ENCODE measurements around the gene CDH13. TPM values are rescaled to one million over a fixed set of nuclear protein-coding genes. Genes with fewer than 3 reads are reported as not detected.

CDH13 gene
- total RNA-seq, 2 experiments from 2014 or later = not detected

GRCh38 chr16:83224642-83225041 lies 597.9 kb downstream of the CDH13 start:
- Mint-ChIP-seq H3K4me1 (no peaks in the 10 kb centered on the region), H3K27me3 (peaks cover 5% of the 10 kb centered on the region), H3K27ac (no peak overlapping the region), H3K36me3 (ENCODE audit: low read depth) (no peaks in the 10 kb centered on the region), H3K4me3 (no peak overlapping the region), H3K9me3 (ENCODE audit: low read depth) (no peaks in the 10 kb centered on the region)
- CTCF ChIA-PET = interaction anchor here (0.6 kb wide), 1 partner anchor 469 kb away, joined by 3 read pairs; no protein-coding TSS in a partner anchor
- POLR2A ChIA-PET = no interaction called here
- ATAC-seq = no peak
- no peak for DNase-seq
- intact Hi-C loops (cut with DNase I, micrococcal nuclease) = no loop called here

- ATAC-seq (no peak), DNase-seq (no peak)
- Mint-ChIP-seq H3K4me3 (no peak overlapping the region), H3K9me3 (ENCODE audit: low read depth) (no peaks in the 10 kb centered on the region), H3K27ac (no peak overlapping the region), H3K36me3 (ENCODE audit: low read depth) (no peaks in the 10 kb centered on the region), H3K4me1 (no peaks in the 10 kb centered on the region), H3K27me3 (peaks cover 5% of the 10 kb centered on the region)
- POLR2A ChIA-PET = no interaction called here
- CTCF ChIA-PET = interaction anchor here (0.6 to 0.7 kb wide), 2 partner anchors 16 to 17 kb away, joined by 3 read pairs; no protein-coding TSS in a partner anchor
- intact Hi-C loops (cut with DNase I, micrococcal nuclease) = no loop called here
These were observed 600.6 kb downstream of the CDH13 start for GRCh38 chr16:83227336-83227735.

GRCh38 chr16:83231729-83232128 lies 605.0 kb downstream of the CDH13 start:
- no peaks in the 10 kb centered on the region for H3K36me3 Mint-ChIP-seq (ENCODE audit: low read depth)
- POLR2A ChIA-PET = no interaction called here
- no peak for DNase-seq
- peaks cover 5% of the 10 kb centered on the region for H3K27me3 Mint-ChIP-seq
- CTCF ChIA-PET = interaction anchor here (1.1 kb wide), 1 partner anchor 16 kb away, joined by 3 read pairs; no protein-coding TSS in a partner anchor
- no peak overlapping the region for H3K4me3 Mint-ChIP-seq
- H3K4me1 Mint-ChIP-seq = no peaks in the 10 kb centered on the region
- intact Hi-C loops (cut with DNase I, micrococcal nuclease) = no loop called here
- no peak for ATAC-seq
- no peaks in the 10 kb centered on the region for H3K9me3 Mint-ChIP-seq (ENCODE audit: low read depth)
- H3K27ac Mint-ChIP-seq = no peak overlapping the region

GRCh38 chr16:83233153-83233552 lies 606.4 kb downstream of the CDH13 start:
- Mint-ChIP-seq H3K27ac (no peak overlapping the region), H3K27me3 (peaks cover 4% of the 10 kb centered on the region), H3K4me1 (no peaks in the 10 kb centered on the region), H3K36me3 (ENCODE audit: low read depth) (no peaks in the 10 kb centered on the region), H3K9me3 (ENCODE audit: low read depth) (peaks cover 2% of the 10 kb centered on the region), H3K4me3 (no peak overlapping the region)
- CTCF ChIA-PET = interaction anchor here (0.6 to 0.7 kb wide), 2 partner anchors 293 to 636 kb away, joined by 3 read pairs; no protein-coding TSS in a partner anchor
- intact Hi-C loops (cut with DNase I, micrococcal nuclease) = no loop called here
- no peak for ATAC-seq
- POLR2A ChIA-PET = no interaction called here
- DNase-seq = no peak

- no peak for ATAC-seq
- H3K27me3 Mint-ChIP-seq = no peaks in the 10 kb centered on the region
These were observed 612.4 kb downstream of the CDH13 start for GRCh38 chr16:83238949-83239691.

GRCh38 chr16:83244057-83244456 lies 617.3 kb downstream of the CDH13 start:
- Mint-ChIP-seq H3K27me3 (peaks cover 5% of the 10 kb centered on the region), H3K4me3 (no peak overlapping the region), H3K36me3 (ENCODE audit: low read depth) (no peaks in the 10 kb centered on the region), H3K9me3 (ENCODE audit: low read depth) (no peaks in the 10 kb centered on the region), H3K4me1 (no peaks in the 10 kb centered on the region), H3K27ac (no peak overlapping the region)
- intact Hi-C loops (cut with DNase I, micrococcal nuclease) = no loop called here
- DNase-seq (no peak), ATAC-seq (no peak)
- CTCF ChIA-PET = no interaction called here
- POLR2A ChIA-PET = no interaction called here

More at GRCh38 chr16:83238949-83239691, 612.4 kb downstream of the CDH13 start:
- intact Hi-C loops (cut with DNase I, micrococcal nuclease) = no loop called here
- Mint-ChIP-seq H3K4me1 (no peaks in the 10 kb centered on the region), H3K36me3 (ENCODE audit: low read depth) (no peaks in the 10 kb centered on the region), H3K9me3 (ENCODE audit: low read depth) (peaks cover 2% of the 10 kb centered on the region), H3K4me3 (no peak overlapping the region), H3K27ac (no peak overlapping the region)
- ChIA-PET POLR2A (no interaction called here), CTCF (no interaction called here)
- no peak for DNase-seq

GRCh38 chr16:83245061-83245460 lies 618.3 kb downstream of the CDH13 start:
- H3K27ac Mint-ChIP-seq = no peak overlapping the region
- no peaks in the 10 kb centered on the region for H3K4me1 Mint-ChIP-seq
- H3K36me3 Mint-ChIP-seq (ENCODE audit: low read depth) = no peaks in the 10 kb centered on the region
- H3K4me3 Mint-ChIP-seq = no peak overlapping the region
- POLR2A ChIA-PET = no interaction called here
- CTCF ChIA-PET = interaction anchor here (0.7 kb wide), 1 partner anchor 320 kb away, joined by 3 read pairs; no protein-coding TSS in a partner anchor
- no peak for ATAC-seq
- intact Hi-C loops (cut with DNase I, micrococcal nuclease) = no loop called here
- peaks cover 5% of the 10 kb centered on the region for H3K27me3 Mint-ChIP-seq
- no peaks in the 10 kb centered on the region for H3K9me3 Mint-ChIP-seq (ENCODE audit: low read depth)
- no peak for DNase-seq

GRCh38 chr16:83247767-83248372 lies 621.1 kb downstream of the CDH13 start:
- Mint-ChIP-seq H3K27me3 (peaks cover 5% of the 10 kb centered on the region), H3K36me3 (ENCODE audit: low read depth) (no peaks in the 10 kb centered on the region), H3K4me1 (no peaks in the 10 kb centered on the region), H3K4me3 (no peak overlapping the region), H3K9me3 (ENCODE audit: low read depth) (no peaks in the 10 kb centered on the region), H3K27ac (no peak overlapping the region)
- intact Hi-C loops (cut with DNase I, micrococcal nuclease) = no loop called here
- ChIA-PET CTCF (no interaction called here), POLR2A (no interaction called here)
- ATAC-seq (no peak), DNase-seq (no peak)

GRCh38 chr16:83248735-83249463 lies 622.1 kb downstream of the CDH13 start:
- intact Hi-C loops (cut with DNase I, micrococcal nuclease) = no loop called here
- ATAC-seq = no peak
- Mint-ChIP-seq H3K4me1 (no peaks in the 10 kb centered on the region), H3K36me3 (ENCODE audit: low read depth) (no peaks in the 10 kb centered on the region), H3K9me3 (ENCODE audit: low read depth) (no peaks in the 10 kb centered on the region), H3K4me3 (no peak overlapping the region), H3K27me3 (peaks cover 5% of the 10 kb centered on the region), H3K27ac (no peak overlapping the region)
- no peak for DNase-seq
- CTCF ChIA-PET = interaction anchor here (0.6 kb wide), 1 partner anchor 591 kb away, joined by 3 read pairs; no protein-coding TSS in a partner anchor
- POLR2A ChIA-PET = no interaction called here

GRCh38 chr16:83253521-83253920 lies 626.8 kb downstream of the CDH13 start:
- no peak for DNase-seq
- H3K9me3 Mint-ChIP-seq (ENCODE audit: low read depth) = peaks cover 3% of the 10 kb centered on the region
- POLR2A ChIA-PET = no interaction called here
- H3K4me3 Mint-ChIP-seq = no peak overlapping the region
- H3K36me3 Mint-ChIP-seq (ENCODE audit: low read depth) = no peaks in the 10 kb centered on the region
- no peak overlapping the region for H3K27ac Mint-ChIP-seq
- ATAC-seq = no peak
- no peaks in the 10 kb centered on the region for H3K4me1 Mint-ChIP-seq
- H3K27me3 Mint-ChIP-seq = peaks cover 2% of the 10 kb centered on the region
- CTCF ChIA-PET = no interaction called here
- intact Hi-C loops (cut with DNase I, micrococcal nuclease) = no loop called here

- H3K9me3 Mint-ChIP-seq (ENCODE audit: low read depth) = peaks cover 3% of the 10 kb centered on the region
- POLR2A ChIA-PET = no interaction called here
- H3K36me3 Mint-ChIP-seq (ENCODE audit: low read depth) = no peaks in the 10 kb centered on the region
- H3K27me3 Mint-ChIP-seq = peaks cover 2% of the 10 kb centered on the region
- no peak for ATAC-seq
- CTCF ChIA-PET = no interaction called here
- no peak overlapping the region for H3K27ac Mint-ChIP-seq
- intact Hi-C loops (cut with DNase I, micrococcal nuclease) = no loop called here
- no peak overlapping the region for H3K4me3 Mint-ChIP-seq
- no peaks in the 10 kb centered on the region for H3K4me1 Mint-ChIP-seq
- no peak for DNase-seq
These were observed 631.7 kb downstream of the CDH13 start for GRCh38 chr16:83258366-83258928.
